AG09319 (cell line): ENCODE results near the gene PHACTR4.
"Not testable (repeated sequence)": the region's sequence is repeated elsewhere in the genome, so short reads cannot be mapped to it uniquely, and the experiment has no call there.

Experiments
- DNase-seq: peaks from one replicate; pipeline ENCODE4 v3.0.0-alpha.2; 2010; ENCODE audit warnings: low read depth; ENCODE audit errors: extremely low read depth
- CTCF ChIP-seq: IDR thresholded peaks from 2 replicates; pipeline ENCODE4 v1.5.1; 2011; ENCODE audit warnings: low read depth, mild to moderate bottlenecking, inconsistent platforms, low read length, moderate library complexity

Gene PHACTR4

GRCh38 chr1:28510273-28510969, 140.9 kb downstream of the PHACTR4 start:
- no peak for TF ChIP-seq CTCF
- DNase-seq: no peak

- no peak for DNase-seq
- TF ChIP-seq CTCF: no peak
Observed at GRCh38 chr1:28510970-28511440, 141.5 kb downstream of the PHACTR4 start.

GRCh38 chr1:28512058-28512611, 142.6 kb downstream of the PHACTR4 start:
- TF ChIP-seq CTCF: no peak
- DNase-seq: no peak

- not testable (repeated sequence) for DNase-seq
Observed at GRCh38 chr1:28514445-28514933, 144.9 kb downstream of the PHACTR4 start.

GRCh38 chr1:28516518-28516956, 147.0 kb downstream of the PHACTR4 start:
- no peak for DNase-seq
- no peak for TF ChIP-seq CTCF

- no peak for TF ChIP-seq CTCF
- no peak for DNase-seq
Observed at GRCh38 chr1:28517649-28517999, 148.1 kb downstream of the PHACTR4 start.

- DNase-seq: peak; percentile 62
- peak; percentile 92 for TF ChIP-seq CTCF
Observed at GRCh38 chr1:28518000-28518744, 148.6 kb downstream of the PHACTR4 start.
